Measurements from ENCODE around the gene PTPN4. TPM values are rescaled to one million over a fixed set of nuclear protein-coding genes. Genes with fewer than 3 reads are reported as not detected.
A peak's percentile ranks its signal among the peaks of the same experiment; 100 is the strongest.

The PTPN4 gene
- total and polyA plus RNA-seq, 2 of the 8 experiments (the other 6 are each of a cell fraction or from before 2014, with no cell fraction given): 28.5 to 105 TPM

DNA sequence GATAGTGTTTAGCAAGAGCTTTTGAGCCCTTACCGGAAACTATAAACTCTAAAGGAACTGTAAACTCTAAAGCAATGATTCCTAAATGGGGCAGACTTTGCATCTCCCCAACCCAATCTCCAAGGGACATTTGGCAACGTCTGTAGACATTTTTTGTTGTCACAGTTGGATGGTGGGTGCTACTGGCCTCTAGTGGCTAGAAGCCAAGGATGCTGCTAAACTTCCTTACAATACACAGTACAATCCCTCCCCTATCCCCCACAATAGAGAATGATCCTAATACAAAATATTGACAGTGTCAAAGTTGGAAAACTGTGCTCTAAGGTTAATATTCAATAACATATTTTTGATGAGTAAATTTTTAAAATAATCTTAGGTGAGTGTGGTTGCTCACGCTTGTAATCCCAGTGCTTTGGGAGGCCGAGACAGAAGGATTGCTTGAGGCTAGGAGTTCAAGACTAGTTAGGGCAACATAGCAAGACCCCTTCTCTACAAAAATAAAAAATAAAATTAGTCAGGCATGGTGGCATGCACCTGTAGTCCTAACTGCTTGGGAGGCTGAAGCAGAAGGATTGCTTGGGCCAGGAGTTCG is 66.7 kb downstream of the PTPN4 start:
- H2BK5ac ChIP-seq (ENCODE audit: low read depth, low read length): no peak overlapping the region
- peaks cover 0 to 11% (median 0%) of the 10 kb centered on the region in 4 experiments; a peak in 3 of 8 replicates for H3K36me3 ChIP-seq (ENCODE audit: control insufficient read depth in 2 of 4, insufficient read depth in 4 of 4, low read length in 3 of 4)
- H3K56ac ChIP-seq (replicated peaks; ENCODE audit: insufficient read length, low read depth, low read length): no peak overlapping the region
- ChIA-PET POLR2A (ENCODE audit: partially characterized antibody) (no interaction called here), CTCF (ENCODE audit: partially characterized antibody) (interaction anchor here (0.6 to 2.9 kb wide), 22 partner anchors 8 to 171 kb away, joined by 3 to 14 read pairs (median 4); no protein-coding TSS in a partner anchor)
- H3K4me3 ChIP-seq (ENCODE audit: extremely low read depth in 1 of 4, insufficient read depth in 2 of 4, low read depth in 3 of 4, low read length in 4 of 4): no peak overlapping the region
- H4K91ac ChIP-seq (replicated peaks; ENCODE audit: insufficient read length, low read length): no peak overlapping the region
- H2BK20ac ChIP-seq (ENCODE audit: low read length): no peak overlapping the region
- WGBS, 2 experiments (ENCODE audit: extremely low coverage in 1 of 2, insufficient coverage in 1 of 2, insufficient read length in 1 of 2, insufficient replicate concordance in 2 of 2, low coverage in 1 of 2, low lambda C conversion rate in 2 of 2, missing lambda C conversion rate in 1 of 2): 77% methylated on average over 5 of the region's 5 CpGs; no CpG with 5 or more reads in 1 of the 2 experiments
- H3K79me1 ChIP-seq (ENCODE audit: low read depth, low read length): no peaks in the 10 kb centered on the region; the same call in 1 of the 2 replicates
- no peak overlapping the region for H2BK15ac ChIP-seq (ENCODE audit: low read length)
- H3K9me3 ChIP-seq (ENCODE audit: insufficient read depth in 2 of 2, low read depth in 1 of 2, low read length in 1 of 2): peaks cover 6% of the 10 kb centered on the region in 2 experiments; a peak in 3 of 4 replicates
- no peak overlapping the region for H2AK5ac ChIP-seq (ENCODE audit: low read depth, low read length)
- FAIRE-seq: peak; percentile 86
- H3K4me2 ChIP-seq (ENCODE audit: insufficient read depth in 1 of 2, low read depth in 2 of 2, low read length in 2 of 2): no peak overlapping the region
- no peaks in the 10 kb centered on the region for H3K27me3 ChIP-seq (replicated peaks in 1 of 4; ENCODE audit: control insufficient read depth in 3 of 4, extremely low read depth in 1 of 4, insufficient read depth in 3 of 4, low read length in 3 of 4)
- peaks cover 0 to 6% of the 10 kb centered on the region in 2 experiments for H4K20me1 ChIP-seq (replicated peaks in 1 of 2; ENCODE audit: control insufficient read depth in 1 of 2, insufficient read depth in 2 of 2, low read length in 2 of 2)
- no peak overlapping the region for H3K4ac ChIP-seq (replicated peaks; ENCODE audit: insufficient read length, low read depth, low read length)
- H3K23ac ChIP-seq (ENCODE audit: insufficient read length): no peak overlapping the region
- H3K14ac ChIP-seq (ENCODE audit: insufficient read length): no peak overlapping the region
- no peak overlapping the region for H4K8ac ChIP-seq (ENCODE audit: extremely low read depth, insufficient read depth, low read length)
- H3K79me2 ChIP-seq (ENCODE audit: control insufficient read depth in 1 of 2, insufficient read depth in 2 of 2, low read length in 2 of 2): peaks cover 5 to 97% of the 10 kb centered on the region in 2 experiments; a peak in 3 of 4 replicates
- H2AFZ ChIP-seq (ENCODE audit: low read length): no peak overlapping the region
- peaks cover 0 to 4% (median 0%) of the 10 kb centered on the region in 4 experiments; a peak in 1 of 7 replicates for H3K4me1 ChIP-seq (replicated peaks in 1 of 4; ENCODE audit: control insufficient read depth in 3 of 4, insufficient read depth in 4 of 4, low read length in 3 of 4)
- no peak overlapping the region for H2BK12ac ChIP-seq (ENCODE audit: low read depth, low read length)
- H3K23me2 ChIP-seq (ENCODE audit: low read depth, low read length): no peaks in the 10 kb centered on the region
- DNase-seq (ENCODE audit: low read depth in 1 of 2, low spot score in 2 of 2): no peak
- no peak overlapping the region for H4K5ac ChIP-seq (ENCODE audit: insufficient read length, low read depth, low read length)
- H3K27ac ChIP-seq (ENCODE audit: low read depth, low read length): no peak overlapping the region
- no peak overlapping the region for H3K9ac ChIP-seq (replicated peaks in 1 of 4; ENCODE audit: extremely low read depth in 1 of 4, low read depth in 3 of 4, low read length in 3 of 4)
- no peak overlapping the region for H3K18ac ChIP-seq (ENCODE audit: extremely low read depth, low read length)
- no peak overlapping the region for H2BK120ac ChIP-seq (replicated peaks; ENCODE audit: low read depth, low read length)
- TF ChIP-seq TCF12 (IDR thresholded peaks at IDR 0.05; ENCODE audit: low read depth, low read length): no peak
- TF ChIP-seq POU5F1 (IDR thresholded peaks at IDR 0.05; ENCODE audit: low read depth, low read length): no peak
- TF ChIP-seq, protein P1, sequence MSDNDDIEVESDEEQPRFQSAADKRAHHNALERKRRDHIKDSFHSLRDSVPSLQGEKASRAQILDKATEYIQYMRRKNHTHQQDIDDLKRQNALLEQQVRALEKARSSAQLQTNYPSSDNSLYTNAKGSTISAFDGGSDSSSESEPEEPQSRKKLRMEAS (IDR thresholded peaks at IDR 0.05): no peak
- peak; percentile 76 for TF ChIP-seq KDM1A (IDR thresholded peaks at IDR 0.05; ENCODE audit: borderline replicate concordance, low read length)
- no peak for TF ChIP-seq CHD1 (IDR thresholded peaks at IDR 0.05; ENCODE audit: low read depth, low read length)
- TF ChIP-seq YY1 (IDR thresholded peaks at IDR 0.05; ENCODE audit: low read depth, low read length): 0 out of 2 replicates have a peak, but pooled peaks have one; percentile 33
- TF ChIP-seq TAF1 (IDR thresholded peaks at IDR 0.05; ENCODE audit: low read depth, low read length): no peak
- TF ChIP-seq SP2 (IDR thresholded peaks at IDR 0.05; ENCODE audit: low read length): no peak
- peak; percentile 77 to 82 for TF ChIP-seq RAD21 (IDR thresholded peaks at IDR 0.05 in 1 of 2, conservative IDR thresholded peaks at IDR 0.05 in 1 of 2; ENCODE audit: low read depth in 2 of 2, low read length in 2 of 2)
- TF ChIP-seq, protein P2, sequence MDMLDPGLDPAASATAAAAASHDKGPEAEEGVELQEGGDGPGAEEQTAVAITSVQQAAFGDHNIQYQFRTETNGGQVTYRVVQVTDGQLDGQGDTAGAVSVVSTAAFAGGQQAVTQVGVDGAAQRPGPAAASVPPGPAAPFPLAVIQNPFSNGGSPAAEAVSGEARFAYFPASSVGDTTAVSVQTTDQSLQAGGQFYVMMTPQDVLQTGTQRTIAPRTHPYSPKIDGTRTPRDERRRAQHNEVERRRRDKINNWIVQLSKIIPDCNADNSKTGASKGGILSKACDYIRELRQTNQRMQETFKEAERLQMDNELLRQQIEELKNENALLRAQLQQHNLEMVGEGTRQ (IDR thresholded peaks at IDR 0.05; ENCODE audit: low read length): no peak

Measured in H1 (cell line).